ENCODE results near the gene LIN37. TPM values are rescaled to one million over a fixed set of nuclear protein-coding genes. Genes with fewer than 3 reads are reported as not detected.

LIN37 gene
- total and polyA plus RNA-seq, 9 of the 15 experiments (the other 6 are each of a cell fraction or from before 2014, with no cell fraction given) = 1.2 to 12.5 (median 8.6) TPM

GRCh38 chr19:35718345-35719041 lies 29.9 kb upstream of the LIN37 start (continued):
- TF ChIP-seq ZNF407 (IDR thresholded peaks at IDR 0.05; ENCODE audit: low read depth) (no peak), ARID4B (CRISPR knock-in tag; IDR thresholded peaks at IDR 0.05) (peak; percentile 52; the same call in 1 of the 2 replicates), BRD9 (IDR thresholded peaks at IDR 0.05; ENCODE audit: low read depth, partially characterized antibody) (no peak), HNRNPK (IDR thresholded peaks at IDR 0.05; ENCODE audit: low read depth, low read length, poor library complexity, severe bottlenecking) (no peak), FIP1L1 (IDR thresholded peaks at IDR 0.05; ENCODE audit: low read depth, low read length, poor library complexity, severe bottlenecking) (no peak), POLR2H (tag; IDR thresholded peaks at IDR 0.05; ENCODE audit: low read depth) (no peak), CTCFL (IDR thresholded peaks at IDR 0.05; ENCODE audit: borderline replicate concordance, insufficient read depth, low read depth, low read length, poor library complexity, severe bottlenecking) (no peak), KAT2B (IDR thresholded peaks at IDR 0.05; ENCODE audit: low read depth, low read length) (no peak), MIER1 (IDR thresholded peaks at IDR 0.05; ENCODE audit: low read depth) (no peak), OTX1 (CRISPR knock-in tag; IDR thresholded peaks at IDR 0.05) (no peak)

Data from K562 (cell line).